K562 (cell line): ENCODE data around the gene CAV1. TPM values are rescaled to one million over a fixed set of nuclear protein-coding genes. Genes with fewer than 3 reads are reported as not detected.

Source experiments
- ATAC-seq: fragments of 200-7000 bp; cut with Tn5 transposase; 3 replicates; pipeline ENCODE4 v1.9.1; 2020; ENCODE audit warnings: moderate library complexity
- BruUV-seq: library from RNA; stranded (reverse); fragments of 400-500 nt; replicated peaks from 2 replicates; lab custom pipeline; 2021; lab: Mats Ljungman, UMichigan
- CTCF ChIA-PET: fragments of 300-600 bp; formaldehyde crosslinking; extraction: SDS; loops from one replicate; lab custom pipeline; 2021; ENCODE audit warnings: low intra/inter-chr PET ratio; lab: Yijun Ruan, JAX
- POLR2A ChIA-PET: fragments of 300-600, 350-650 bp; sonication (Branson Sonifier 250); formaldehyde crosslinking; extraction: SDS; loops from one replicate; lab custom pipeline; 2021; ENCODE audit warnings: antibody characterized with exemption, inconsistent platforms; lab: Yijun Ruan, JAX
- DNase-seq, 4 experiments: peaks; one replicate each; pipeline versions ENCODE4 v3.0.0 to v3.0.0-alpha.2; 2011 to 2018; ENCODE audit warnings: low spot score in 3 of 4, mixed read lengths in 3 of 4; ENCODE audit errors: extremely low read depth in 1 of 4
- FAIRE-seq: peaks from 2 replicates; lab custom pipeline; 2011; peaks lifted over from hg19 to GRCh38; lab: Jason Lieb, UNC
- H2AFZ ChIP-seq: 2 replicates; pipeline ENCODE4 v1.6.0; 2011; ENCODE audit warnings: low read depth, low read length, control low read depth, inconsistent platforms
- H3K27ac ChIP-seq: fragments of 200-600 bp; 3 replicates; pipeline ENCODE4 v1.8.0; 2011; ENCODE audit warnings: low read depth, mild to moderate bottlenecking, control low read depth, inconsistent platforms, low read length, moderate library complexity, mixed read lengths; ENCODE audit errors: extremely low read depth
- H3K27me3 ChIP-seq, 2 experiments: fragments of 300-600 bp in 1 of 2; 2 replicates in 1 of 2; 3 replicates in 1 of 2; pipeline versions ENCODE4 v1.6.0 to v1.8.0; 2011; ENCODE audit warnings: inconsistent platforms in 2 of 2, low read length in 2 of 2, mild to moderate bottlenecking in 1 of 2, mixed read lengths in 1 of 2, moderate library complexity in 1 of 2; ENCODE audit not compliant: control insufficient read depth in 2 of 2, insufficient read depth in 2 of 2
- H3K36me3 ChIP-seq: fragments of 300-600 bp; 3 replicates; pipeline ENCODE4 v1.8.0; 2011; ENCODE audit warnings: mild to moderate bottlenecking, low read length, inconsistent platforms; ENCODE audit not compliant: control insufficient read depth, insufficient read depth
- H3K4me1 ChIP-seq, 2 experiments: fragments of 200-600 bp in 1 of 2; replicated peaks in 1 of 2; 2 replicates in 1 of 2; 3 replicates in 1 of 2; pipeline versions ENCODE4 v1.5.1 to v1.8.0; 2011; ENCODE audit warnings: inconsistent platforms in 2 of 2, low read length in 2 of 2, mild to moderate bottlenecking in 1 of 2, mixed read lengths in 1 of 2, moderate library complexity in 1 of 2; ENCODE audit not compliant: control insufficient read depth in 2 of 2, insufficient read depth in 2 of 2
- H3K4me2 ChIP-seq: 2 replicates; pipeline ENCODE4 v1.6.1; 2011; ENCODE audit warnings: low read length, control low read depth, inconsistent platforms, mixed read lengths; ENCODE audit not compliant: insufficient read depth
- H3K4me3 ChIP-seq: fragments of 200-600 bp; sonication (generic), shearing (Covaris generic); 2 replicates; pipeline ENCODE4 v1.5.1; 2016; ENCODE audit warnings: control low read depth, inconsistent platforms
- H3K79me2 ChIP-seq: fragments of 200-600 bp; 3 replicates; pipeline ENCODE4 v1.8.0; 2011; ENCODE audit warnings: low read length, inconsistent platforms; ENCODE audit not compliant: control insufficient read depth, insufficient read depth
- H3K9ac ChIP-seq, 2 experiments: 2 replicates each; pipeline versions ENCODE4 v1.6.0 to v1.6.1; 2011; ENCODE audit warnings: low read depth in 2 of 2, low read length in 2 of 2, control low read depth in 1 of 2, inconsistent platforms in 1 of 2, mild to moderate bottlenecking in 1 of 2, mixed read lengths in 1 of 2; ENCODE audit not compliant: insufficient read depth in 1 of 2
- H3K9me1 ChIP-seq: one replicate; pipeline ENCODE4 v1.6.0; 2011; ENCODE audit warnings: inconsistent platforms, mild to moderate bottlenecking, low read length, moderate library complexity; ENCODE audit not compliant: control insufficient read depth, insufficient read depth
- H3K9me3 ChIP-seq: replicated peaks from 2 replicates; pipeline ENCODE4 v1.5.1; 2011; ENCODE audit warnings: low read depth, low read length, inconsistent platforms; ENCODE audit not compliant: control insufficient read depth, insufficient read depth
- H4K20me1 ChIP-seq: replicated peaks from 2 replicates; pipeline ENCODE4 v1.6.1; 2011; ENCODE audit warnings: low read length, inconsistent platforms, mixed read lengths; ENCODE audit not compliant: control insufficient read depth, insufficient read depth
- PTTG1 ChIP-seq: fragments of 450-650 bp; IDR thresholded peaks from 2 replicates; pipeline ENCODE4 v1.6.1; 2016; ENCODE audit warnings: low read depth, mild to moderate bottlenecking, missing genetic modification characterization, missing compliant biosample characterization
- SMAD2 ChIP-seq: fragments of 150-350 bp; IDR thresholded peaks from 2 replicates; pipeline ENCODE4 v1.6.1; 2014; ENCODE audit warnings: low read depth, mild to moderate bottlenecking, low read length
- WGBS: fragments of 100-300 bp; shearing (Covaris generic); methylation state at CpG from one replicate; pipeline ENCODE4 v1.1.6; 2016; ENCODE audit warnings: low coverage, mixed read lengths; ENCODE audit not compliant: insufficient coverage; ENCODE audit errors: missing lambda C conversion rate; 5-methylcytosine and 5-hydroxymethylcytosine counted together
- in situ Hi-C: fragments of 300-500 bp; cut with MboI; formaldehyde crosslinking; loops from 4 replicates; pipeline ENCODE4 v1.15.0; 2018; ENCODE audit warnings: inconsistent platforms, mixed read lengths
- intact Hi-C: fragments of 100-400 bp; cut with micrococcal nuclease; formaldehyde crosslinking; loops from 2 replicates; pipeline ENCODE4 v1.14.2; 2022
- polyA plus RNA-seq, 8 experiments: library from polyadenylated mRNA; depleted of rRNA in 4 of 8; stranded (reverse) in 5 of 8; unstranded in 3 of 8; fragments of >200 nt; fragmentation: Nextera tagmentation in 2 of 8; fragmentation: Illumina TruSeq in 1 of 8; extraction: Ambion mirVana in 2 of 8; extraction: Trizol in 1 of 8; gene quantifications; 2 replicates each; pipeline versions ENCODE4 v1.2.1 to v1.2.3, GENCODE V29; 2011 to 2014; ENCODE audit warnings: inconsistent platforms in 1 of 8, missing spikeins in 1 of 8
- total RNA-seq, 7 experiments: library from RNA; depleted of rRNA in 6 of 7; stranded (reverse); fragments of >200 nt in 6 of 7; fragmentation: Illumina TruSeq in 2 of 7; extraction: Trizol in 2 of 7; gene quantifications; 2 replicates each; pipeline versions ENCODE4 v1.2.1 to v1.2.3, GENCODE V29; 2011 to 2021; ENCODE audit warnings: low replicate concordance in 1 of 7
- TF ChIP-seq, protein P1 (sequence below): fragments of 450-650 bp; IDR thresholded peaks from 2 replicates; pipeline ENCODE4 v1.6.1; 2016; ENCODE audit warnings: borderline replicate concordance
- TF ChIP-seq, protein P2 (sequence below): fragments of 450-650 bp; conservative IDR thresholded peaks from 2 replicates; pipeline ENCODE4 v1.6.1; 2016; ENCODE audit warnings: missing genetic modification characterization, low read depth, mild to moderate bottlenecking, control low read depth, missing compliant biosample characterization

Gene CAV1
- total and polyA plus RNA-seq, 9 of the 15 experiments (the other 6 are each of a cell fraction or from before 2014, with no cell fraction given), result 0.08 to 1.5 (median 0.63) TPM

DNA sequence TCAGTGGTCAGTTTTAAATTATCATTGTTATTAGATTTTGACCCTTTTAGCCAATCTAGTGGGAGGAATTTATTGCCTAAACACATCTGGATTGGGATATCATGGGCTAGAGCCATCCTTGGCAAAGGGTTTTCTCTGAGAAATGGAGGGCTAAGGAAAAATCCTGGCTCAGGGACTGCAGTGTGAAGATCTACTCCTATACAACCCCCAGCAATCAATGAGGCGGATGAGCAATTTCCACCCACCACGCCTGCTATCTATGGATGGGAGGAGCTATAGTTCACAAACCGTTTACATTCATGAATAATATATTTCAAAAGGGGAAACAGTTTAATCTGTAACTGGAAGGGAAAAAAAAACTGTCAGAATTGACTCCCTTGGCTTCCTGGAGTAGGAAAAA is 2.7 kb downstream of the CAV1 start:
- no peak overlapping the region for H3K27ac ChIP-seq
- no TSS peak for BruUV-seq

More for the DNA sequence above, 2.7 kb downstream of the CAV1 start:
- H3K4me3 ChIP-seq, result no peak overlapping the region
- DNase-seq (no peak), FAIRE-seq (no peak), ATAC-seq (no peak)
- 38% methylated on average over 3 of the region's 3 CpGs for WGBS
- H3K27me3 ChIP-seq, result peaks cover 0 to 7% of the 10 kb centered on the region in 2 experiments; a peak in 3 of 5 replicates
- H3K4me1 ChIP-seq, result peaks cover 21 to 24% of the 10 kb centered on the region in 2 experiments
- no peaks in the 10 kb centered on the region for H3K36me3 ChIP-seq
- H3K4me2 ChIP-seq, result no peak overlapping the region
- H2AFZ ChIP-seq, result no peak overlapping the region
- no peak overlapping the region for H3K9ac ChIP-seq
- in situ Hi-C loops, result no loop called here
- TF ChIP-seq PTTG1 (tag) (no peak), SMAD2 (no peak)
- TF ChIP-seq, protein P1, sequence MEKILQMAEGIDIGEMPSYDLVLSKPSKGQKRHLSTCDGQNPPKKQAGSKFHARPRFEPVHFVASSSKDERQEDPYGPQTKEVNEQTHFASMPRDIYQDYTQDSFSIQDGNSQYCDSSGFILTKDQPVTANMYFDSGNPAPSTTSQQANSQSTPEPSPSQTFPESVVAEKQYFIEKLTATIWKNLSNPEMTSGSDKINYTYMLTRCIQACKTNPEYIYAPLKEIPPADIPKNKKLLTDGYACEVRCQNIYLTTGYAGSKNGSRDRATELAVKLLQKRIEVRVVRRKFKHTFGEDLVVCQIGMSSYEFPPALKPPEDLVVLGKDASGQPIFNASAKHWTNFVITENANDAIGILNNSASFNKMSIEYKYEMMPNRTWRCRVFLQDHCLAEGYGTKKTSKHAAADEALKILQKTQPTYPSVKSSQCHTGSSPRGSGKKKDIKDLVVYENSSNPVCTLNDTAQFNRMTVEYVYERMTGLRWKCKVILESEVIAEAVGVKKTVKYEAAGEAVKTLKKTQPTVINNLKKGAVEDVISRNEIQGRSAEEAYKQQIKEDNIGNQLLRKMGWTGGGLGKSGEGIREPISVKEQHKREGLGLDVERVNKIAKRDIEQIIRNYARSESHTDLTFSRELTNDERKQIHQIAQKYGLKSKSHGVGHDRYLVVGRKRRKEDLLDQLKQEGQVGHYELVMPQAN, result no peak
- TF ChIP-seq, protein P2, sequence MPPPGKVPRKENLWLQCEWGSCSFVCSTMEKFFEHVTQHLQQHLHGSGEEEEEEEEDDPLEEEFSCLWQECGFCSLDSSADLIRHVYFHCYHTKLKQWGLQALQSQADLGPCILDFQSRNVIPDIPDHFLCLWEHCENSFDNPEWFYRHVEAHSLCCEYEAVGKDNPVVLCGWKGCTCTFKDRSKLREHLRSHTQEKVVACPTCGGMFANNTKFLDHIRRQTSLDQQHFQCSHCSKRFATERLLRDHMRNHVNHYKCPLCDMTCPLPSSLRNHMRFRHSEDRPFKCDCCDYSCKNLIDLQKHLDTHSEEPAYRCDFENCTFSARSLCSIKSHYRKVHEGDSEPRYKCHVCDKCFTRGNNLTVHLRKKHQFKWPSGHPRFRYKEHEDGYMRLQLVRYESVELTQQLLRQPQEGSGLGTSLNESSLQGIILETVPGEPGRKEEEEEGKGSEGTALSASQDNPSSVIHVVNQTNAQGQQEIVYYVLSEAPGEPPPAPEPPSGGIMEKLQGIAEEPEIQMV (tag), result no peak
- CTCF ChIA-PET, result interaction anchor here (2.3 kb wide), 1 partner anchor 269 kb away, joined by 14 read pairs; no protein-coding TSS in a partner anchor
- POLR2A ChIA-PET, result interaction anchor here (0.6 kb wide), 1 partner anchor 1244 kb away, joined by 3 read pairs; no protein-coding TSS in a partner anchor
- no peaks in the 10 kb centered on the region for H3K9me3 ChIP-seq
- H4K20me1 ChIP-seq, result no peaks in the 10 kb centered on the region
- no peaks in the 10 kb centered on the region for H3K9me1 ChIP-seq
- intact Hi-C loops, result loop anchor here (2.0 kb wide), 4 partner anchors 61 to 347 kb away; no protein-coding TSS in a partner anchor
- H3K79me2 ChIP-seq, result no peaks in the 10 kb centered on the region
